Skeletal muscle satellite cell (primary cell): ENCODE measurements around the gene PSMB8.
"Not testable (repeated sequence)": the region's sequence is repeated elsewhere in the genome, so short reads cannot be mapped to it uniquely, and the experiment has no call there.

Experiments used
- H3K27me3 ChIP-seq: 2 replicates; pipeline ENCODE4 v1.7.0; 2013; ENCODE audit warnings: low read length; ENCODE audit not compliant: control insufficient read depth, insufficient read depth
- H3K36me3 ChIP-seq: 2 replicates; pipeline ENCODE4 v1.7.0; 2013; ENCODE audit warnings: mild to moderate bottlenecking, control low read depth, low read length; ENCODE audit not compliant: insufficient read depth
- H3K4me1 ChIP-seq: 2 replicates; pipeline ENCODE4 v1.7.0; 2013; ENCODE audit warnings: low read length; ENCODE audit not compliant: control insufficient read depth, insufficient read depth
- H3K4me2 ChIP-seq: 2 replicates; pipeline ENCODE4 v1.7.0; 2013; ENCODE audit warnings: mild to moderate bottlenecking, low read length
- H3K4me3 ChIP-seq: 2 replicates; pipeline ENCODE4 v1.7.0; 2013; ENCODE audit warnings: low read length
- H3K9ac ChIP-seq: 2 replicates; pipeline ENCODE4 v1.7.0; 2013; ENCODE audit warnings: mild to moderate bottlenecking, low read depth, low read length, moderate library complexity
- H3K9me3 ChIP-seq: replicated peaks from 2 replicates; pipeline ENCODE4 v1.7.0; 2013; ENCODE audit warnings: mild to moderate bottlenecking, control low read depth, low read length

Gene PSMB8

GRCh38 chr6:32809171-32809570, 34.7 kb downstream of the PSMB8 start:
- Histone ChIP-seq H3K36me3 (no peaks in the 10 kb centered on the region), H3K9me3 (no peaks in the 10 kb centered on the region), H3K27me3 (peaks cover 38% of the 10 kb centered on the region), H3K9ac (no peak overlapping the region), H3K4me1 (peaks cover 6% of the 10 kb centered on the region), H3K4me3 (no peak overlapping the region), H3K4me2 (no peak overlapping the region)

DNA sequence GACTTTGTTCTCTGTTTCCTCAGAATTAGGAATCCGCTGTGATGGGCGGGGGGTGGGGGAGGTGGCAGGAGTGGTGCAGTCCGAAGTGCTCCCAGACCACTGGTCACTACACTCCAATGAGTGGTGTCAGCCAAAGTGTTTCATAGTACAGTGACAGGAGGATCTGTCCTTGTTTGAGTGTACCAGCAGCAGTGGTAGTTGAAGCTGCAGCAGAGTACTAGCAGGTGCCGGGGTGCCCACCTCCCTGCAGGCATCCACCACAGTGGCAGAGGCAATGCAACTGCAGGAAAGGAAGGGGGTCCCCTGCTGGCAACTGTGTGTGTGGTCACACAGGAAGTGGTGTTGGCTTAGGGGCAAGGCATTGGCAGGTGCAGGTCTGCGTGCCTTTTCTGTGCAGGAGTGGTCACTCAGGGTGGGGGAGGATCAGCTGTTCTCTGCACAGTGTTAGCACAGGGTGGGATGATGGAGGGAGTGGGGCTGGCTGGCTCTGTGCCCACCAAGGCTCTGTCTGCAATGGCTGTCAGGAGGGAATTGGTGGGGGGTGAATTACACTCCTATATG, 36.7 kb downstream of the PSMB8 start:
- no peaks in the 10 kb centered on the region for H3K36me3 ChIP-seq
- H3K4me1 ChIP-seq, result peaks cover 6% of the 10 kb centered on the region
- H3K4me2 ChIP-seq, result no peak overlapping the region

GRCh38 chr6:32805404-32805803, 38.4 kb downstream of the PSMB8 start:
- not testable (repeated sequence) for H3K4me1 ChIP-seq, H3K9ac ChIP-seq, H3K4me2 ChIP-seq, H3K4me3 ChIP-seq, H3K9me3 ChIP-seq, H3K36me3 ChIP-seq
- H3K27me3 ChIP-seq, result peaks cover 56% of the 10 kb centered on the region

More for the DNA sequence above, 36.7 kb downstream of the PSMB8 start:
- Histone ChIP-seq H3K27me3 (peaks cover 42% of the 10 kb centered on the region), H3K4me3 (no peak overlapping the region), H3K9me3 (no peaks in the 10 kb centered on the region), H3K9ac (no peak overlapping the region)

- Histone ChIP-seq H3K9ac (no peak overlapping the region), H3K27me3 (peaks cover 68% of the 10 kb centered on the region), H3K36me3 (no peaks in the 10 kb centered on the region), H3K4me3 (no peak overlapping the region), H3K4me1 (peaks cover 6% of the 10 kb centered on the region), H3K4me2 (no peak overlapping the region), H3K9me3 (no peaks in the 10 kb centered on the region)
These were observed 40.4 kb downstream of the PSMB8 start for GRCh38 chr6:32803416-32803815.

DNA sequence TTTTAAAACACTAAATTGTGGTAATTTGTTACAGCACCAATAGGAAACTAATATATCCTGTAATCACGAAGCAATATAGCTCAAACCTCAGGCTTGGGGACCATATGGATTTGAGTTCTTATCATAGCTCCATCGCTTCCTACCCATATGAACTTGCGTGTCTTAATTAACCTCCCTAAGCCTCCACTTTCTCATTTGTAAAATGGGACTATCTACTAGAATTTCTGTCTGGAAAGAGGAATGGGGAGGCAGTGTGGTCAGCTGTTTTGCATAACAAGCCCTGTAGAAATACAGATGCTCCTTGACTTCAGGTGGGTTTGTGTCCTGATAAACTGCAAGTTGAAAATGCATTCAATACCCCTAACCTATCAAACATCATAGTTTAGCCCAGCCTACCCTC, 44.1 kb downstream of the PSMB8 start:
- no peaks in the 10 kb centered on the region for H3K36me3 ChIP-seq
- H3K27me3 ChIP-seq, result peaks cover 87% of the 10 kb centered on the region
- no peak overlapping the region for H3K9ac ChIP-seq
- no peak overlapping the region for H3K4me3 ChIP-seq
- H3K4me1 ChIP-seq, result peaks cover 7% of the 10 kb centered on the region
- no peaks in the 10 kb centered on the region for H3K9me3 ChIP-seq
- H3K4me2 ChIP-seq, result no peak overlapping the region

DNA sequence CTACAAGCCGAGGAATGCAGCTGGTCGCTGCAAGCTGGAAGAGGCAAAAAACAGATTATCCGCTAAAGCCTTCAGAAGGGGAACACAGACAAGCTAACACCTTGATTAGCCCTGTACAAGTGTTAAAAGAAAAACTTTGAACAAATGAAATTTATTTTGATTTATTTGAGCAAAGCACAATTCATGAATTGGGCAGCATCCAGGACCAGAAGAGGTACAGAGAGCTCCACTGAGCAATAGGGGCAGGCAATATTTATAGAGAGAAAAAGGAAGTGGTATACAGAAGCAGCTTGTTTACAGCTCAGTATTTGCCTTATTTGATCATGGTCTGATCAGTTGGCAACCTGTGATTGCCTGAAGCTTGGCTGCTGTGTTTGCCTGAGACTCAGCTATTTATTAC, 44.7 kb downstream of the PSMB8 start:
- H3K9me3 ChIP-seq, result no peaks in the 10 kb centered on the region
- H3K9ac ChIP-seq, result no peak overlapping the region
- no peak overlapping the region for H3K4me3 ChIP-seq
- H3K4me2 ChIP-seq, result no peak overlapping the region
- H3K27me3 ChIP-seq, result peaks cover 87% of the 10 kb centered on the region
- peaks cover 7% of the 10 kb centered on the region for H3K4me1 ChIP-seq
- H3K36me3 ChIP-seq, result no peaks in the 10 kb centered on the region

GRCh38 chr6:32796848-32797776, 46.7 kb downstream of the PSMB8 start:
- peaks cover 86% of the 10 kb centered on the region for H3K27me3 ChIP-seq
- peak overlapping the region; percentile 50 for H3K4me3 ChIP-seq
- H3K4me2 ChIP-seq, result peak overlapping the region; percentile 76
- H3K9ac ChIP-seq, result peak overlapping the region; percentile 14
- peaks cover 7% of the 10 kb centered on the region for H3K4me1 ChIP-seq
- H3K36me3 ChIP-seq, result no peaks in the 10 kb centered on the region
- H3K9me3 ChIP-seq, result no peaks in the 10 kb centered on the region

- Histone ChIP-seq H3K36me3 (no peaks in the 10 kb centered on the region), H3K27me3 (peaks cover 79% of the 10 kb centered on the region), H3K4me1 (peaks cover 7% of the 10 kb centered on the region)
These were observed 49.3 kb downstream of the PSMB8 start for GRCh38 chr6:32794510-32794909.

GRCh38 chr6:32792901-32793435, 50.9 kb downstream of the PSMB8 start:
- Histone ChIP-seq H3K9me3 (no peaks in the 10 kb centered on the region), H3K4me2 (no peak overlapping the region), H3K27me3 (peaks cover 65% of the 10 kb centered on the region), H3K4me1 (peaks cover 7% of the 10 kb centered on the region), H3K36me3 (no peaks in the 10 kb centered on the region), H3K4me3 (no peak overlapping the region), H3K9ac (no peak overlapping the region)

More at GRCh38 chr6:32794510-32794909, 49.3 kb downstream of the PSMB8 start:
- Histone ChIP-seq H3K4me3 (no peak overlapping the region), H3K9me3 (no peaks in the 10 kb centered on the region), H3K9ac (no peak overlapping the region), H3K4me2 (no peak overlapping the region)
